Esophagus muscularis mucosa (tissue), 2 donors: ENCODE data around the gene CD79B.

Experiments
- POLR2A ChIP-seq: fragments of 450-650 bp; IDR thresholded peaks from one replicate; pipeline ENCODE4 v1.6.1; 2017; ENCODE audit warnings: antibody characterized with exemption, moderate library complexity, mild to moderate bottlenecking, low read depth
- POLR2AphosphoS5 ChIP-seq, 2 donors: sonication (generic); formaldehyde crosslinking; IDR thresholded peaks; one replicate each; pipeline ENCODE4 v1.6.1; 2017; ENCODE audit warnings: antibody characterized with exemption in 2 of 2

- TF ChIP-seq POLR2A (no peak), POLR2AphosphoS5 (IDR thresholded peaks at IDR 0.05) (no peak)
Measured at GRCh38 chr17:63941162-63941561, 9.0 kb upstream of the CD79B start.
